ENCODE results near the gene DUSP10.

GRCh38 chr1:221781102-221781755, 39.3 kb upstream of the DUSP10 start:
- TF ChIP-seq, protein P1, sequence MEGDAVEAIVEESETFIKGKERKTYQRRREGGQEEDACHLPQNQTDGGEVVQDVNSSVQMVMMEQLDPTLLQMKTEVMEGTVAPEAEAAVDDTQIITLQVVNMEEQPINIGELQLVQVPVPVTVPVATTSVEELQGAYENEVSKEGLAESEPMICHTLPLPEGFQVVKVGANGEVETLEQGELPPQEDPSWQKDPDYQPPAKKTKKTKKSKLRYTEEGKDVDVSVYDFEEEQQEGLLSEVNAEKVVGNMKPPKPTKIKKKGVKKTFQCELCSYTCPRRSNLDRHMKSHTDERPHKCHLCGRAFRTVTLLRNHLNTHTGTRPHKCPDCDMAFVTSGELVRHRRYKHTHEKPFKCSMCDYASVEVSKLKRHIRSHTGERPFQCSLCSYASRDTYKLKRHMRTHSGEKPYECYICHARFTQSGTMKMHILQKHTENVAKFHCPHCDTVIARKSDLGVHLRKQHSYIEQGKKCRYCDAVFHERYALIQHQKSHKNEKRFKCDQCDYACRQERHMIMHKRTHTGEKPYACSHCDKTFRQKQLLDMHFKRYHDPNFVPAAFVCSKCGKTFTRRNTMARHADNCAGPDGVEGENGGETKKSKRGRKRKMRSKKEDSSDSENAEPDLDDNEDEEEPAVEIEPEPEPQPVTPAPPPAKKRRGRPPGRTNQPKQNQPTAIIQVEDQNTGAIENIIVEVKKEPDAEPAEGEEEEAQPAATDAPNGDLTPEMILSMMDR (conservative IDR thresholded peaks at IDR 0.05; ENCODE audit: low read length) = no peak
- TF ChIP-seq EZH2phosphoT487 (IDR thresholded peaks at IDR 0.05; ENCODE audit: borderline replicate concordance) = no peak
